Measurements from ENCODE around the gene DOK5. TPM values are rescaled to one million over a fixed set of nuclear protein-coding genes. Genes with fewer than 3 reads are reported as not detected.

Gene DOK5
- total and polyA plus RNA-seq, 2 of the 8 experiments (the other 6 are each of a cell fraction or from before 2014, with no cell fraction given), result 8.9 to 15.0 TPM

DNA sequence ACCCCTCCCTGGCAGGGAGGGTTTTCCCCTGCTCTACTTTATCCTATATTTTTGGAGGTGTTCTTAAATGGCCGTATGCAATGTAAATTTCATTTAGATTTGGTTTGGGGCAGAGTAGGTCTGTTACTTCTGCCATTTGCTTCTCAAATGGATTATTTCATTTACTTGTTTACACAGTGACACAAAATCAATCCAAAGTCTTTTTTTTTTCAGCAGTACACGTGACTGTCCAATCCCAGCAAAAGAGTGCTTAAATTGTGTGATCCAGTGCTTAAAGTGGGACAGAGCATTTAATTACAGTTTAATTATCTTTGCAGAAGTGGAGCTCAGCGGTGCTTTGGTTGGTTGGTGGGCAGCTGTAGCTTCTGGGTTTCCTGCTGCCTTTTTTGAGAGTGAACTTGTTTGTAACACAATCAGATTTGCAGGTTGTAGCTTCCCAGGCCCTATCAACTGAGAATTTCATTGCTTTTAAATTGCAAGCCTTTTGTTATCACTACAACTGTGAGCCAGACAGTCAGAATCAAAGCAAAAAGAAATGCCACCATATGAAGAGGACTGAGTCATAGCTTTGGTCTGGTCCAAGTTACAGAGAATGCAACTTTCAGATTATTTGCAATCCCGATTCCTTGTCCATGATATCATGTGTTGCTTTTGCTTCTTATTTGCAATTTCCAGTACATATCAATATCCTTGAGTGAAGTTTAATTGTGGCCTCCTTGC is 216.9 kb downstream of the DOK5 start:
- no peaks in the 10 kb centered on the region for H4K20me1 ChIP-seq (replicated peaks in 1 of 2; ENCODE audit: control insufficient read depth in 1 of 2, insufficient read depth in 2 of 2, low read length in 2 of 2)
- H3K18ac ChIP-seq (ENCODE audit: extremely low read depth, low read length), result no peak overlapping the region
- H2AFZ ChIP-seq (ENCODE audit: low read length), result no peak overlapping the region
- H2BK12ac ChIP-seq (ENCODE audit: low read depth, low read length), result no peak overlapping the region
- H4K8ac ChIP-seq (ENCODE audit: extremely low read depth, insufficient read depth, low read length), result no peak overlapping the region
- FAIRE-seq, result peak; percentile 7
- ChIA-PET POLR2A (ENCODE audit: partially characterized antibody) (no interaction called here), CTCF (ENCODE audit: partially characterized antibody) (interaction anchor here (0.8 kb wide), 1 partner anchor 11 kb away, joined by 3 read pairs; no protein-coding TSS in a partner anchor)
- no peak overlapping the region for H2BK15ac ChIP-seq (ENCODE audit: low read length)
- no peak overlapping the region for H4K5ac ChIP-seq (ENCODE audit: insufficient read length, low read depth, low read length)
- no peak overlapping the region for H3K14ac ChIP-seq (ENCODE audit: insufficient read length)
- peaks cover 0 to 4% (median 0%) of the 10 kb centered on the region in 4 experiments; a peak in 1 of 7 replicates for H3K4me1 ChIP-seq (replicated peaks in 1 of 4; ENCODE audit: control insufficient read depth in 3 of 4, insufficient read depth in 4 of 4, low read length in 3 of 4)
- H3K4ac ChIP-seq (replicated peaks; ENCODE audit: insufficient read length, low read depth, low read length), result no peak overlapping the region
- no peak overlapping the region for H2BK20ac ChIP-seq (ENCODE audit: low read length)
- no peak overlapping the region for H2BK5ac ChIP-seq (ENCODE audit: low read depth, low read length)
- no peaks in the 10 kb centered on the region for H3K27me3 ChIP-seq (replicated peaks in 1 of 4; ENCODE audit: control insufficient read depth in 3 of 4, extremely low read depth in 1 of 4, insufficient read depth in 3 of 4, low read length in 3 of 4)
- no peak overlapping the region for H3K27ac ChIP-seq (ENCODE audit: low read depth, low read length)
- no peak overlapping the region for H2BK120ac ChIP-seq (replicated peaks; ENCODE audit: low read depth, low read length)
- 93% methylated on average over 4 of the region's 4 CpGs; no CpG with 5 or more reads in 1 of the 2 experiments for WGBS, 2 experiments (ENCODE audit: extremely low coverage in 1 of 2, insufficient coverage in 1 of 2, insufficient read length in 1 of 2, insufficient replicate concordance in 2 of 2, low coverage in 1 of 2, low lambda C conversion rate in 2 of 2, missing lambda C conversion rate in 1 of 2)
- H3K9ac ChIP-seq (replicated peaks in 1 of 4; ENCODE audit: extremely low read depth in 1 of 4, low read depth in 3 of 4, low read length in 3 of 4), result no peak overlapping the region
- H3K56ac ChIP-seq (replicated peaks; ENCODE audit: insufficient read length, low read depth, low read length), result no peak overlapping the region
- peaks cover 2% of the 10 kb centered on the region; the same call in 1 of the 2 replicates for H3K23me2 ChIP-seq (ENCODE audit: low read depth, low read length)
- no peak for TF ChIP-seq SRF (IDR thresholded peaks at IDR 0.05; ENCODE audit: low read depth, low read length)
- TF ChIP-seq RBBP5 (IDR thresholded peaks at IDR 0.05; ENCODE audit: borderline replicate concordance, low read depth, low read length), result no peak
- TF ChIP-seq ZNF274 (IDR thresholded peaks at IDR 0.05; ENCODE audit: borderline replicate concordance, extremely low read depth, low read length), result no peak
- TF ChIP-seq KDM5A (IDR thresholded peaks at IDR 0.05; ENCODE audit: low read length), result no peak
- no peak for TF ChIP-seq JUND (IDR thresholded peaks at IDR 0.05; ENCODE audit: low read length)
- TF ChIP-seq TEAD4 (IDR thresholded peaks at IDR 0.05; ENCODE audit: low read depth, low read length), result no peak
- TF ChIP-seq, protein P1, sequence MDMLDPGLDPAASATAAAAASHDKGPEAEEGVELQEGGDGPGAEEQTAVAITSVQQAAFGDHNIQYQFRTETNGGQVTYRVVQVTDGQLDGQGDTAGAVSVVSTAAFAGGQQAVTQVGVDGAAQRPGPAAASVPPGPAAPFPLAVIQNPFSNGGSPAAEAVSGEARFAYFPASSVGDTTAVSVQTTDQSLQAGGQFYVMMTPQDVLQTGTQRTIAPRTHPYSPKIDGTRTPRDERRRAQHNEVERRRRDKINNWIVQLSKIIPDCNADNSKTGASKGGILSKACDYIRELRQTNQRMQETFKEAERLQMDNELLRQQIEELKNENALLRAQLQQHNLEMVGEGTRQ (IDR thresholded peaks at IDR 0.05; ENCODE audit: low read length), result no peak
- no peak for TF ChIP-seq HDAC2 (IDR thresholded peaks at IDR 0.05; ENCODE audit: borderline replicate concordance in 1 of 2, low read depth in 2 of 2, low read length in 2 of 2)
- TF ChIP-seq BCL11A (IDR thresholded peaks at IDR 0.05; ENCODE audit: low read depth in 2 of 2, low read length in 2 of 2), result no peak
- no peak for TF ChIP-seq RNF2 (IDR thresholded peaks at IDR 0.05; ENCODE audit: borderline replicate concordance, low read depth, low read length, missing control alignments, poor library complexity, severe bottlenecking)
- TF ChIP-seq MAFK (IDR thresholded peaks at IDR 0.05; ENCODE audit: low read depth, low read length), result no peak
- H3K4me2 ChIP-seq (ENCODE audit: insufficient read depth in 1 of 2, low read depth in 2 of 2, low read length in 2 of 2), result no peak overlapping the region
- no peak overlapping the region for H3K4me3 ChIP-seq (ENCODE audit: extremely low read depth in 1 of 4, insufficient read depth in 2 of 4, low read depth in 3 of 4, low read length in 4 of 4)
- no peaks in the 10 kb centered on the region for H3K36me3 ChIP-seq (ENCODE audit: control insufficient read depth in 2 of 4, insufficient read depth in 4 of 4, low read length in 3 of 4)
- no peak overlapping the region for H4K91ac ChIP-seq (replicated peaks; ENCODE audit: insufficient read length, low read length)
- no peaks in the 10 kb centered on the region for H3K79me2 ChIP-seq (ENCODE audit: control insufficient read depth in 1 of 2, insufficient read depth in 2 of 2, low read length in 2 of 2)
- no peaks in the 10 kb centered on the region for H3K9me3 ChIP-seq (ENCODE audit: insufficient read depth in 2 of 2, low read depth in 1 of 2, low read length in 1 of 2)
- H2AK5ac ChIP-seq (ENCODE audit: low read depth, low read length), result no peak overlapping the region
- DNase-seq (ENCODE audit: low read depth in 1 of 2, low spot score in 2 of 2), result no peak
- H3K79me1 ChIP-seq (ENCODE audit: low read depth, low read length), result no peaks in the 10 kb centered on the region
- H3K23ac ChIP-seq (ENCODE audit: insufficient read length), result no peak overlapping the region
